GM18526 (cell line): ENCODE data around the gene KRT80.

Experiments used
- POLR2A ChIP-seq: IDR thresholded peaks from 3 replicates; pipeline ENCODE4 v1.6.1; 2011; ENCODE audit not compliant: insufficient read length; ENCODE audit errors: extremely low read depth

The KRT80 gene

DNA sequence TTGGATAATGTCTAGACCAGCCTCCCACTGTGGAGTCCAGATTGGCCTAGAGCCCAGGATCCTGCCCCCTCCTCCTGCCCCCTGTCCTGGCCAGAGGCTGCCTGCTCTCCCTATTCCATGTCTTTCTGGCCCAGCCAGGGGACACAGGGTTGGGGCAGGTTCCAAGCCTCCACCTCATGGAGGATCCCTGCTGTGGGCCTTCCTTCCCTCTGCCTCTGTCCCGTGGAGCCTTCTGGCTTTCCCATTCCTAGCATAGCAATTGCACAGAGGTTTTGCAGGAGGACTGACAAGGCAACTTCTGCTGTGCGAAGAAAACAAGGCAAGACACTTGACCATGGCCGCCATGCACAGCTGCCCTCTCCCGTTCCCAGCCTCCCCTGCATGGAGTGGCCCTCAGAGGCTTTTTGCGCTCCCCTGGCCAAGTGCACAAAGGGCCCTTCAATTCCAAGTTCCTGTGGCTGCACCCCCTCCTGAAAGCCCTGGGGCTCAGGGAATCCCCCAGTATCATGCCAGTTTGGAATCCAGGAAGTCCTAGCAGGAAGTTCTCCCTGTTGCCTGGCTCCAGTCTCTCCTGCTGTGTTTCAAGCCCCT is 42.1 kb downstream of the KRT80 start:
- TF ChIP-seq POLR2A = no peak

DNA sequence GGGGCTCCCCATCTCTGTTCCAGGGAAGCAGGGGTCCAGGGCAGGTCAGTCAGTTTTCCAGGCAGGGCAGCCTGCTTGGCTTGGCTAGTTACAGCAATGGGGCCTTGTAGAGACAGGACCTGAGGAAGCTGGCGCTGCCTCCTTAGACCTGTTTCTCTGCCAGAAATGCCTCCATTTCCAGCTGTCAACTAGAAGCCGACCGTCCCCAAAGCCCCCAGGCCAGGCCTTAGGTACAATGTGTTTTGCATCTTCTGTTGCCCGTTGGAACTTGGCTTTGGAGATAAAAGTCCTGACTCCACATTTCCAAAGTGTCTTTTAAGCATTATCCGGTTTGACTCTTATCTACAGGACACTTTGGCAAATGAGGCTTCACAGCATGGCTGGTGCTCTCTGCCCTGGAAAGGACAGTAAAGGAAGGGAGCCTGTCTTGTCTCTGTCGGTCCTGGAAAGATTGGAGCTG is 42.6 kb downstream of the KRT80 start:
- TF ChIP-seq POLR2A = no peak

DNA sequence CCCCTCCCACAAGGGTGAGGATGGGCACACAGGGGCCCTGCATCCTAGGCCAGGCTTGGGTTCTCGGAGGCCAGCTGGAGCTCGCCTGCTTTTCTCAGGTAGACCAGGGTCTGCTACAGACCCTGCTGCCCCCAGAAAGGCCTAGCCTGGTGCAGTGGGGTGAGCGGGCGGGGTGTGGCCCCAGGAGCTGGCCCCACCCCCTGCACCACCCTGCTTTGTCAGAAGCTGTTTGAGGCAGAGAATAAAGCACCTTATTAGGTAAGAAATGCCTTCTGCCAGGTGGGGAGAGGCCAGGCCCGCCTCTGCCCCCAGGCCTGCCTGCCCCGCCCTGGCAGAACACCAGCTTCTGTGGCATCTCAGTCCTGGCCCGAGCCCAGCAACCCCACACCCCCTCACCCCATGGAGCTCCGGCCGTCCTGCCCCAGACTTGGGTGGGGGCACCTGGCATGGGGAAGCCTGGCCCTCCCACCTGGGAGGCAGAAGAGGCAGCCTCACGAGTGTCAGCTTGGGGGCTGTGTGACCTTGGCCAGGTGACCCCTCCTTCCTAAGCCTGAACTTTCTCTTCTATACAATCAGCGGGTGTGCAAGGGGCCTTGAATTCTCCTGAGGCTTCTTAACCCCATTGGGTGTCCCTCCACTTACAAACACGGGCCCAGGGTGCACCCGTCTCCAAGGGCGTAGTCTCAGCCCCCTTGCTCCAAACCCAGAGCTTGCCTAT is 43.2 kb downstream of the KRT80 start:
- TF ChIP-seq POLR2A = no peak

- no peak for TF ChIP-seq POLR2A
These were observed 43.8 kb downstream of the KRT80 start for GRCh38 chr12:52147964-52148463.

DNA sequence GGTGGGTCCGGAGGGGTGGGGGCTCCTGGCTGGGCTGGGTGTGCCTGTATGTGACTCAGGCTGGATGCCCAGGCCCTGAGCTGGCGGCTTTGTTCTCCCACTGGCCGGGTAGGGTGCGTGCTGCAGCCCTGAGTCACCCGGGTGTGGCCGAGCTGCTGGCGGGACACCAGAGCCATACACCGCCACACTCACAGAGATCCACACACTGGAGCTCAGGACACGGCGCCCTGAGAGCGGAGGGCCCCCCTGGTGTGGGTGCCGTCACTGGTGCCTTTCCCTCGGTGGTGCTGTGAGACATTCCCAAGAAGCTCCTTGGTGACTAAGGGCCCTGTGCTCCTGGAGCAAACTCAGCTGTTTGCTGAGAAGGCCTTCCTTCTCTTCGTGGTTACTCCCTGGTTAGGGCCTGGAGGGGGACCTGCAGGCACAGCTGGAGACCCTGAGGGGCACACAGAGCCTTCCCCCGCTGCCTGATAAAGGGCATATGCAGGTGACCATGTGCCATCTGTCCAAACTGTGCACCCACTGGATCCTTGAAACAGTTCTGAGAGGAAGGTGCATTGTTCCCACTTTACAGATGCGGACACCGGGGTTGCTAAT is 44.3 kb downstream of the KRT80 start:
- no peak for TF ChIP-seq POLR2A

DNA sequence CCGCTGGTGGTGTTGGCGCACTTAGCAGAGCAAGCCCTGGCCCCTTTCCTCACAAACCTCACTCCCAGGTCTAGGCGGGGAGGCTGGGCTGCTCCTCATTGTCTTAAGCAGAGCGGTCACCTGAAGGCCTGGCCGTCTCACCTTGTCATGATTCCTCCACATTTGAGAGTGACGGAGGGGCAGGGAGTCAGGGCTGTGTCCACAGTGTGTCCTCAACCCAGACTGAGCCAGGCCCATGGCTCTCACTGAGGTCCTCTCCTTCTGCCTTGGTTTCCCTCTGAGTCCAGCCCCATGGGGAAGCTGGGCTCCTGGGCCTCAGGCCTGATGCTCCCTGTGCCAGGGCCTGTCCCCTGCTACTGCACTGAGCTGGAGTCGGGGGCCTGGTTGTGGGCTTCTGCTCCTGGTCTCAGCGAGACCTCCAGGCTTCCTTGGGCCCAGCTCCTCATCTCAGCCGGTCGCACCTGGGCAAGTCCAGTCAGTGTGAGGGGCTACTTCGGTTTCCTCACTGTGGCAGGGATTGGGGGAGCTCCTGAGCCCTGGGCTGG is 44.9 kb downstream of the KRT80 start:
- no peak for TF ChIP-seq POLR2A

GRCh38 chr12:52146089-52146821 is 45.6 kb downstream of the KRT80 start:
- TF ChIP-seq POLR2A = no peak

GRCh38 chr12:52145228-52146088 is 46.4 kb downstream of the KRT80 start:
- TF ChIP-seq POLR2A = no peak

GRCh38 chr12:52144512-52145227 is 47.1 kb downstream of the KRT80 start:
- TF ChIP-seq POLR2A = no peak

- TF ChIP-seq POLR2A = no peak
These were observed 49.4 kb downstream of the KRT80 start for GRCh38 chr12:52142431-52142830.

- no peak for TF ChIP-seq POLR2A
These were observed 49.9 kb downstream of the KRT80 start for GRCh38 chr12:52141875-52142274.

DNA sequence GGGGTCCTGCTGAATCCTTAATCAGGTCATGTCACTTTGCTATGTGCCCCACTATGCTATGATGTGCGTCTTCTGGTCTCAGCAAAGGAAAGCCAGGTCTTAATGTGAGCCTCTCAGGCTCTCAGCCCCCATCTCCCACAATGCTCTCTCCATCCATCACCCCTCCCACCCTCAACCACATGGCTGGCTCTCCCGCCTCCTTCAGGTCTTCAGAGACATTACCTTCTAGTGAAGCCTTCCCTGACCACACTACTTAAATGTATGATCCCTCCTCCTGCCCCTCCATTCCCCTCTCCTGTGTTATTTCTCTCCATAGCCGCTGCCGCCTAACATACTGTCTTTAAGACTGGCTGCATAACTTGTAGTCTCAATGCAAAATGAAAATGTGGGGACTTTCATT is 50.5 kb downstream of the KRT80 start:
- TF ChIP-seq POLR2A = no peak

- no peak for TF ChIP-seq POLR2A
These were observed 52.2 kb downstream of the KRT80 start for GRCh38 chr12:52139579-52140062.

DNA sequence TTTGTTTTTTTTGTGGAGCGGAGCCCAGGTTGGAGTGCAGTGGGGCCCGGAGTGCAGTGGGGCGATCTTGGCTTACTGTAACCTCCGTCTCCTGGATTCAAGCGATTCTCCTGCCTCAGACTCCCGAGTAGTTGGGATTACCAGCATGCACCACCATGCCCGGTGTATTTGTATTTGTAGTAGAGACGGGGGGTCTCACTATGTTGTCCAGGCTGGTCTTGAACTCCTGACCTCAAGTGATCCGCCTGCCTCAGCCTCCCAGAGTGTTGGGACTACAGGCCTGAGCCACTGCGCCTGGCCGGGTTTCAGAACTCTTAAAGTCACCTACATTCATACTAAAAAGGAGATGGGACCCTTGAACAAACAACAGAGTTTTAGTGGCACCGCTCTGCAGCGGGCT is 52.7 kb downstream of the KRT80 start:
- no peak for TF ChIP-seq POLR2A

DNA sequence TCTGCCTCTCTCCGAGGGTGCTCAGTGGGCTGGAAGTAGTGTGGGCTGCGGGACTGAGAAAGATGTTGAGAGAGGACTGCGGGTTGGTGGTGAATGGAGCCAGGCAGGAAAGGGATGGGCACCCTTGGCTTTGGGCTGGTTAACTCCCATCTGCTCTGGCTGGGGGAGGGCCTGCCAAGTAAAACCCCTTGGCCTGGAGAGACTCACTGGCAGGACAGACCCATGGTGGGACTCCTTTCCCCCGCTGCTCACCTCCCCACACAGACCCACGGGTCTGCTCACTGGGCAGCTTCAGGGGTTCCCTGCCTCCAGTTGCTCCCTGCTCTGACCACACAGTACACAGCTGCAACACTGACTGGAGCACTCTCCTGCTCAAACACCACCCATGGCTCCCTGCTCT is 54.1 kb downstream of the KRT80 start:
- TF ChIP-seq POLR2A = no peak
